HG02798 (cell line): ENCODE data around the gene CMKLR1.

Experiments
- ATAC-seq: cut with Tn5 transposase; IDR thresholded peaks from one replicate; pipeline ENCODE4 v1.9.1; 2021; ENCODE audit warnings: mild to moderate bottlenecking; ENCODE audit not compliant: unreplicated experiment, poor library complexity

CMKLR1 gene

DNA sequence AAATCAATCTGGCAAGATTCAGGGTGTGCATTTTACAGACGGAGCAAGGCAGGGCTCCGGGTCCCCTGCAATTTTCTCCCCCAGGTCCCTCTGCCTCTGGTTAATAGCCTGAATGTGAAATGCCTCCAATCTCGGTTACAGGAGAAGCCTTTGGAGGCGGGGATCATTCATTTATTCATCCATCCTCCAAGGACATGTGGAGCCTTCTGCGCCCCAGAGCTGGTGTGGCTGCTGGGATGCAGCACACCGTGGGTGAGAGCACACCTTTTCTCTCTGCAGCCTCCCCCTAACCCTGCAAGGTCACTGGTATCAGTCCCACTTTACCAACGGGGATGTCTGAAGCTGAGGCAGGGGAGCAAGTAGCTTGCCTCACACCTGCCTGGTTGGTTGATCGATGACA is 35.4 kb downstream of the CMKLR1 start:
- ATAC-seq, result no peak

DNA sequence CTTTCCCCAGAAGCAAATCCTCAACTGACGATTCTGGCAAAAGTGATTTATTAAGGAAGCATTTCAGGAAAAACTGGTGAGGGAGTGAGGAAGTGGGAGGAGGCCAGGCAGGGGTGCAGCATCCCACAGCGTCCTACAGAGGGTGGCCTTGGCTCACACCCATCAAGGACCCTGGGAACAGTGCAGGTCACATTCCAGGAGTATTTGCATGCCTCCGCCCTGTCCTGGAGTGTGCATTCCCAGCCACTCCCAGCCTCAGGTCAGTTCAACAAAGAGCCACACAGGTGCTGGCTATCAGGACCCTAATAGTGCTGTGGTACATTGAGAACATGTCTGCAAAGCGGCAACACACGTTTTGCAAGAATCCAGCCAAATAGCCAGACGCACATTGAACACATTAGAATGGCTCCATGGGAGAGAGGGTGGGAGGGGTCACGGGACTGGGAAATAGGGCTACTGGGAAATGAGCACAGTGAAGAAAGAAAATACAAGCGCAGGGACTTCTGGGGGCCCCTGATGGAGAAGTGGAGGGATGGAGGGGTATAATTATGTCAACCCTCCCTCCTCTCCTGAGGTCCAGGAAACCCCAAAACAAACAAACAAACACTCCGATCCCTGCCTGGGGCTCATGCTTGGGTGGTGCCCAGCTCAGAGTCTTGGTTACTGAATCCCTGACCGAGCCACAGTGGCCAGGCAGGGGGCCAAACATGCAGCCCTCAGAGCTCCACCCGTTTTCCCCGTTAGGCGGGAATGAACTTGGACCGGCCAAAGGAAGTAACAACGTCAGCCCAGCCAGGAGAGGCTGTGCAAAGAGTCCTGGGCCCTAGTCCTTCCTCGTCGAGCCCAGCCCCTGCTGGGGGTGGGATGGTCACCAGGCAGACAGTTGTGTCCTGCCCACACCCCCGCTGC is 36.5 kb downstream of the CMKLR1 start:
- no peak for ATAC-seq

GRCh38 chr12:108302016-108302402 is 37.1 kb downstream of the CMKLR1 start:
- ATAC-seq, result no peak

DNA sequence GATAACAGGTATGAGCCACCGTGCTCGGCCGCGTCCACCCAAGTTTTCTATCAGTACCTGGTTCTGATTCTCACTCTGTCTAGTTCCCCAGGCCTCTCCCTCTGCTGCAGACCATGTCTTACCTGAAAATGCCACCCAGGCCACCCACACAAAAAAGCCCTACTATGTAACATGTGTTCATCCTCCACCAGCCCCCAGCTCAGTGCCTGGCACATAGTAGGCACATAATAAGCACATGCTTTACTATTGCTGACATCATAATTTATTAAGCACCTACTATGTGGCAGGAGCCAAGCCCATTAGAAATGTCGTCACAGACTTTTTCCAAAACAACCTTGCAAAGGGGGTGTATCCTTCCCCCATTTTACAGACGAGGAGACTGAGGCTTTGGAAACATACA is 37.8 kb downstream of the CMKLR1 start:
- ATAC-seq, result no peak

DNA sequence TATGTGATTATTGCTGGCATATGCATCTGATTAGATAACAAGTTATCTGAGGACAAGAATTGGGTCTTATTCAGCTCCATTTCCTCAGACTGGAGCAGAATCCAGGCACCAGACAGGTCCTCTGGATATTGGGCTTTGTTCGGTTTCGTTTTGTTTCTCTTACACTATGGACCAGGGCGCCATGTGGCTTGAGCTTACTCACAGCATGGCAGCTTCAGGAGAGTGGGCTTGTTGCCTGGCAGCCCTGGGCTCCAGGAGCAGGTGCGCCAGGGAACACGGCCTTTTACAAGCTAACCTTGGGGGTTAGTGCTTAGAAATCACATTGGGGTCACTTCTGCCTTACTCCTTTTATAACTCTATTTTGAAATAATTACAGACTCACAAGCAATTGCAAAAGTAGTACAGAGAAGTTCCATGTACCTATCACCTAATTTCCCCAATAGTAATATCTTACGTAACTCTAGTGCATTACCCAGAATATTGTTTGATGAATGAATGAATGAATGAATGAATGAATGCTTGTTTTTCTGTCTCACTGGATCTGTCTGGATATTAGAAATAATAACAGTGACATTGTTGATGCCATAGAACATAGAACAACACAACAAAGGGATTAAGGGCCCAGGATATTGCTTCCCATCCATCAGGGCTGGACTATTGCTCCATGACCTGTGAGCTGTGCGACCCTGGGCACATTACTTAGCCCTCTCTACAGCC is 39.0 kb downstream of the CMKLR1 start:
- no peak for ATAC-seq

DNA sequence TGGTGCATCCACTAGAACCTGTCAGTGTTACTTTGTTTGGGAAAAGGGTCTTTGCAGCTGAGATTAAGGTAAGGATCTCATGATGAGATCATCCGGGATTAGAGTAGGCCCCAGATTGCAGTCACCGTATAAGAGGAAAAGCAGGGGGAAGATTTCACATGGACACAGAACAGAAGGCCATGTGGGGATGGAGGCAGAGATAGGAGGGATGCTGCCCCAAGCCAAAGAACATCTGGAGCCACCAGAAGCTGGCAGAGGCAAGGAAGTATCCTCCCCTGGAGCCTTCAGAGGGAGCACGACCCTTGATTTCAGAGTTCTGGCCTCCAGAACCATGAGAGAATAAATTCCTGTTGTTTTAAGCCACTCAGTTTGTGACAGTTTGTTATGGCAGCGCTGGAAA is 39.6 kb downstream of the CMKLR1 start:
- no peak for ATAC-seq

DNA sequence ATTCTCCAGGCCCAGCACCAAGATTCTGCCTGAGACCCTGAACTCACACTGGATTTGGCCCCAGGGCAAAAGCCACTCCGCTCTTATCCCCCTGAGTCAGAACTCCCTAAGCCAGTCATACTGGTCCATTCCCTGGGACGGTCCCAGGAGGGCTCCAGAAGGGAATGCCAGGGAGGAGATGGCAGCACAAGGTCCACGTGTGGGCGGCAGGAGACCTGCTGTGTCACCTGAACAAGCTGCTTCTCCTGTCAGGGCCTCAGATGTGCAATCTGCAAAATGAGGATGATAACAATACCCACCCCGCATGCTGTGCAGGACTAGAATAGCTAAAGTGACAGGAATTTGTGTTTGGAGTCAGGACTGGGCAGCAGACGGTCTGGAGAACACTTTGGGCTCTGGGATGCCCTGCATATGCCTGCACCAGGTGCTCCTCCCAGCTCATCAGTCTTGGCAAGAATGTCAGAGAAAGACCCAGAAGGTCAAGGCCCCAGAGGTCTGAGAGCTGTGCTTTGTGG is 40.3 kb downstream of the CMKLR1 start:
- ATAC-seq, result no peak

- no peak for ATAC-seq
These were observed 41.0 kb downstream of the CMKLR1 start for GRCh38 chr12:108297895-108298760.

DNA sequence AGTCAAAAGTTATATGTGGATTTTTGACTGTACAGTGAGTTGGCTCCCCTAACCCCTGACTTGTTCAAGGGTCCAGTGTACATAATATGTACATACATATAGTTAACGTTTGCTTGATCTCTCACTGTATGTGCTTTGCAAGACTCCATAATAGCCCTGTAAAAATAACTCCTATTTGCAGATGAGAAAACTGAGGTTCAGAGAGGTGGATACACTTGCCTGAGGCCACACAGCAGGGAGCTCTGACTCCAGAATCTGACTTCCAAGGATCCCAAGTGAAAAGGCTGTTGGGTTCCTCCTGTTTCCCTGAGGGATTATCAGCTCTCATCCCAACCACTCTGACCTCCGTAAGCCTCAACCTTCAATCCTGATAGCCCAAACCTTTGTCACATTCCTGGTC is 41.7 kb downstream of the CMKLR1 start:
- no peak for ATAC-seq

GRCh38 chr12:108296945-108297344 is 42.2 kb downstream of the CMKLR1 start:
- ATAC-seq, result no peak

- ATAC-seq, result no peak
These were observed 43.5 kb downstream of the CMKLR1 start for GRCh38 chr12:108295641-108296040.

DNA sequence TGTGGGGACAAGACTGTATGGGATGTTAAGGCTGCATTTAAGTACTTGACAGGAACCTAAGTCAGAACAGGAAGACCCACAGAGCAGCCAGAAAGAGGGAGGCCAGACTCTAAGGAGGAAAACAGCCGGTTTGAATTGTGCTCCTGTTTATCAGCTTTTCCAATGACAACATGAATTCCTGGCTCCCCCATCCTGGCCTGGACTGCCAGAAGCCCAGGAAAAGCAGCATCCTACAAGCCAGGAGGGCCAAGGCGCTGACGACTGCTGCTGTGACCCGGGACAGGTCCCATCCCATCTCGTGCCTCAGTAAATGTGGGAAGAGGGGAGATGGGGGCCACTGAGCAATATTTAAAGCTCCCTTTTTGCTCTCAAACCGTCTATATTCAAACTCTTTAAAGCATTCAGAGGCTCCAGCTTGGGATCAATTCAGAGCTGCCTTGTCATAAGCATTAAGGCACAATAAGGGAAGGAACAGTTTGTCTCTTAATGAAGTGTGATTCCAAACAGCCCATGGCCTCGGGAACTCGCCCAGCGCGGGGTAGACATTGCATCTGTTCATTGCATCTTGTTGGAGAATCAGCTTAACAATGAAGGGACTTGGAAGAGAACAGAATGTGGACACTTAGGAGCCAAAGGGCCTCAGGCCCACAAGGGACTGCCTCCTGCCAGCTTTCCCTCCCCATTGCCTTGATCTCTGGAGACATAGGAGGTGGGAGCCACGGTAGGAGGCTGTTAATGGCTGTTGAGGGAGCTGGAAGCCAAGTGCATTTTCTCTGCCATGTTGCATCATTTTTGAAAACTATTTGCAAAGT is 49.6 kb downstream of the CMKLR1 start:
- no peak for ATAC-seq

DNA sequence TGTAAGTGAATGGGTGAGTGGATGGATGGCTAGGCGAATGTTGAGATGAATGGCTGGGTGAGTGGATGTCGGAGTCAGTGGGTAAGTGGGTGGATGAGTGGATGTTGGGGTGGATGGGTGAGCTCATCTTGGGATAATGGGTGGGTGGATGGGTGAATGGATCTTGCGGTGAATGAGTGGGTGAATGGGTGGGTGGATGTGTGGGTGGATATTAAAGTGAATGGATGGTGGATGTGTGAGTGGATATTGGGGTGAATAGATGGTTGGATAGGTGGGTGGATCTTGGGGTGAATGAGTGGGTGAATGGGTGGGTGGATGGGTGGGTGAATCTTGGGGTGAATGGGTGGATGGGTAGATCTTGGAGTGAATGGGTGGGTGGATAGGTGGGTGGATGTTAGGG is 51.9 kb downstream of the CMKLR1 start:
- no peak for ATAC-seq

- ATAC-seq, result no peak
These were observed 54.1 kb downstream of the CMKLR1 start for GRCh38 chr12:108285016-108285415.

- ATAC-seq, result no peak
These were observed 54.9 kb downstream of the CMKLR1 start for GRCh38 chr12:108284163-108284562.

- ATAC-seq, result no peak
These were observed 56.4 kb downstream of the CMKLR1 start for GRCh38 chr12:108282676-108283075.

DNA sequence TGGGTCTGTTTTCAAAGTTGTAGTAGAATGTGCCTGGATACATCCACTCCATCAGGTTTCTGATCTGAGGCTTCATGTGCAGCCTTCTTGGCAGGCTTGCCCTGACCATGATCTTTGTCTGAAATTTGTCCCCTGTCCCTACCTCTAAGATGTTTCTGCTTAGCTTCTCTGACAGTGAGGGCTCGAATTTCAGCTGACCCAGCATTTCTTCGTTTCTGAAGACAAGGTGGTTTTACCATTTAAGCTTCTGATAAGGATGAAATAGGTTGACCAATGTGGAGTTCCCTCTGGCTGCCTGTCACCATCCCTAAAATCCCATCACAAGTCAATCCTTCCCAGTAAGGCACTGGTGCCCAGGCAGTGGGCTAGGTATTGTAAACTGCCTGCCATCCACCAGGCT is 57.0 kb downstream of the CMKLR1 start:
- ATAC-seq, result no peak

DNA sequence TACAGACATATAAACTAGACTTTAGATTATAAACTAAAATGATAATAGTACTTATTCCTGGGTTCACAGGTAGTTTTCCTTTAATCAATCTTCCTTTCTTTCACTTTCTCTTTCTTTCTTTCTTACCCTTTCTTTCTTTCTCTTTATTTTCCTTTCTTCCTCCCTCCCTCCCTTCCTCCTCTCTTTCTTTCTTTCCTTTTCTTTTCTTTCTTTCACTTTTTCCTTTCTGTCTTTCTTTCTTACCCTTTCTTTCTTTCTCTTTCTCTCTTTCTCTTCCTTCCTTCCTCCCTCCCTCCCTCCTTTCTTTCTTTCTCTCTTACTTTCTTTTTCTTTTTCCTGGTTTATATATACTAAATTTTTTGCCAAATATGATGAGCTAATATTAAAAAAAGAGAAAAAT is 61.5 kb downstream of the CMKLR1 start:
- no peak for ATAC-seq

- no peak for ATAC-seq
These were observed 65.9 kb downstream of the CMKLR1 start for GRCh38 chr12:108273217-108273616.
